Muscle layer of duodenum (tissue), 2 donors: ENCODE results near the gene VDR.
A peak's percentile ranks its signal among the peaks of the same experiment; 100 is the strongest.

ENCODE experiments used
- H3K27ac ChIP-seq: one replicate; pipeline ENCODE4 v1.7.0; 2013; ENCODE audit warnings: mild to moderate bottlenecking, low read length
- H3K27me3 ChIP-seq: one replicate; pipeline ENCODE4 v1.7.0; 2013; ENCODE audit warnings: low read depth, mild to moderate bottlenecking, control low read depth, low read length
- H3K36me3 ChIP-seq, 2 donors: one replicate each; pipeline ENCODE4 v1.7.0; 2013; ENCODE audit warnings: low read length in 2 of 2, control low read depth in 1 of 2, mild to moderate bottlenecking in 1 of 2; ENCODE audit not compliant: insufficient read depth in 2 of 2, control insufficient read depth in 1 of 2
- H3K4me1 ChIP-seq, 2 donors: one replicate each; pipeline ENCODE4 v1.7.0; 2013; ENCODE audit warnings: low read length in 2 of 2, mild to moderate bottlenecking in 2 of 2, control low read depth in 1 of 2, moderate library complexity in 1 of 2; ENCODE audit not compliant: insufficient read depth in 2 of 2, control insufficient read depth in 1 of 2
- H3K4me3 ChIP-seq, 2 donors: one replicate each; pipeline ENCODE4 v1.7.0; 2013; ENCODE audit warnings: low read length in 2 of 2, low read depth in 1 of 2, mild to moderate bottlenecking in 1 of 2
- H3K9me3 ChIP-seq, 2 donors: one replicate each; pipeline ENCODE4 v1.7.0; 2013; ENCODE audit warnings: low read length in 2 of 2, control low read depth in 1 of 2, mild to moderate bottlenecking in 1 of 2; ENCODE audit not compliant: control insufficient read depth in 1 of 2
- donor health status: healthy.

Gene VDR

GRCh38 chr12:47902131-47902639 is 2.6 kb downstream of the VDR start:
- Histone ChIP-seq H3K4me1 (peaks cover 7 to 20% of the 10 kb centered on the region in 2 donors), H3K4me3 (peak overlapping the region in 1 of 2 donors; percentile 77), H3K27me3 (no peaks in the 10 kb centered on the region), H3K36me3 (no peaks in the 10 kb centered on the region), H3K27ac (peak overlapping the region; percentile 80), H3K9me3 (no peaks in the 10 kb centered on the region)

- H3K9me3 ChIP-seq, result no peaks in the 10 kb centered on the region
- peak overlapping the region in 1 of 2 donors; percentile 77 for H3K4me3 ChIP-seq
- no peaks in the 10 kb centered on the region for H3K36me3 ChIP-seq
- no peaks in the 10 kb centered on the region for H3K27me3 ChIP-seq
- H3K4me1 ChIP-seq, result peaks cover 11 to 20% of the 10 kb centered on the region in 2 donors
- H3K27ac ChIP-seq, result peak overlapping the region; percentile 80
These were observed 3.1 kb downstream of the VDR start for GRCh38 chr12:47901718-47902093.

- H3K27ac ChIP-seq, result peak overlapping the region; percentile 80
- H3K27me3 ChIP-seq, result no peaks in the 10 kb centered on the region
- H3K4me3 ChIP-seq, result peak overlapping the region in 1 of 2 donors; percentile 77
- H3K4me1 ChIP-seq, result peaks cover 11 to 20% of the 10 kb centered on the region in 2 donors
- no peaks in the 10 kb centered on the region for H3K36me3 ChIP-seq
- H3K9me3 ChIP-seq, result no peaks in the 10 kb centered on the region
These were observed 3.6 kb downstream of the VDR start for GRCh38 chr12:47901063-47901717.

GRCh38 chr12:47900131-47901062 is 4.4 kb downstream of the VDR start:
- no peaks in the 10 kb centered on the region for H3K36me3 ChIP-seq
- peak overlapping the region in 1 of 2 donors; percentile 77 for H3K4me3 ChIP-seq
- no peaks in the 10 kb centered on the region for H3K9me3 ChIP-seq
- H3K27ac ChIP-seq, result peak overlapping the region; percentile 80
- H3K4me1 ChIP-seq, result peaks cover 11 to 18% of the 10 kb centered on the region in 2 donors
- no peaks in the 10 kb centered on the region for H3K27me3 ChIP-seq

GRCh38 chr12:47899466-47899865 is 5.3 kb downstream of the VDR start:
- Histone ChIP-seq H3K36me3 (no peaks in the 10 kb centered on the region), H3K27ac (no peak overlapping the region), H3K4me1 (peaks cover 11 to 14% of the 10 kb centered on the region in 2 donors), H3K4me3 (no peak overlapping the region), H3K27me3 (no peaks in the 10 kb centered on the region), H3K9me3 (no peaks in the 10 kb centered on the region)

GRCh38 chr12:47896633-47897032 is 8.2 kb downstream of the VDR start:
- H3K27ac ChIP-seq, result peak overlapping the region; percentile 30
- no peaks in the 10 kb centered on the region for H3K36me3 ChIP-seq
- no peaks in the 10 kb centered on the region for H3K27me3 ChIP-seq
- no peaks in the 10 kb centered on the region for H3K9me3 ChIP-seq
- H3K4me3 ChIP-seq, result no peak overlapping the region
- peaks cover 0 to 4% of the 10 kb centered on the region in 2 donors for H3K4me1 ChIP-seq

GRCh38 chr12:47896022-47896421 is 8.8 kb downstream of the VDR start:
- peaks cover 0 to 6% of the 10 kb centered on the region in 2 donors for H3K4me1 ChIP-seq
- no peaks in the 10 kb centered on the region for H3K36me3 ChIP-seq
- no peaks in the 10 kb centered on the region for H3K9me3 ChIP-seq
- peak overlapping the region; percentile 30 for H3K27ac ChIP-seq
- no peak overlapping the region for H3K4me3 ChIP-seq
- no peaks in the 10 kb centered on the region for H3K27me3 ChIP-seq

GRCh38 chr12:47894652-47895051 is 10.1 kb downstream of the VDR start:
- Histone ChIP-seq H3K4me1 (peaks cover 0 to 8% of the 10 kb centered on the region in 2 donors), H3K9me3 (no peaks in the 10 kb centered on the region), H3K27ac (no peak overlapping the region), H3K36me3 (no peaks in the 10 kb centered on the region), H3K4me3 (no peak overlapping the region), H3K27me3 (no peaks in the 10 kb centered on the region)

GRCh38 chr12:47894068-47894467 is 10.7 kb downstream of the VDR start:
- Histone ChIP-seq H3K36me3 (no peaks in the 10 kb centered on the region), H3K27ac (no peak overlapping the region), H3K27me3 (no peaks in the 10 kb centered on the region), H3K4me3 (no peak overlapping the region), H3K9me3 (no peaks in the 10 kb centered on the region), H3K4me1 (peaks cover 0 to 12% of the 10 kb centered on the region in 2 donors)

- Histone ChIP-seq H3K4me1 (peaks cover 0 to 12% of the 10 kb centered on the region in 2 donors), H3K4me3 (no peak overlapping the region), H3K9me3 (no peaks in the 10 kb centered on the region), H3K27me3 (no peaks in the 10 kb centered on the region), H3K27ac (peak overlapping the region; percentile 11), H3K36me3 (no peaks in the 10 kb centered on the region)
These were observed 12.0 kb downstream of the VDR start for GRCh38 chr12:47892819-47893218.

GRCh38 chr12:47891356-47891755 is 13.4 kb downstream of the VDR start:
- Histone ChIP-seq H3K4me1 (peaks cover 0 to 8% of the 10 kb centered on the region in 2 donors), H3K36me3 (no peaks in the 10 kb centered on the region), H3K27ac (peak overlapping the region; percentile 47), H3K4me3 (no peak overlapping the region), H3K9me3 (no peaks in the 10 kb centered on the region), H3K27me3 (no peaks in the 10 kb centered on the region)
